Upper lobe of left lung (tissue), 4 donors: ENCODE results near the gene TAC4.

ENCODE experiments used
- POLR2A ChIP-seq, 4 donors: fragments of 450-650 bp; IDR thresholded peaks; one replicate each; pipeline ENCODE4 v1.5.1; 2016 to 2017; ENCODE audit warnings: antibody characterized with exemption in 4 of 4, mild to moderate bottlenecking in 2 of 4
- POLR2AphosphoS5 ChIP-seq, 2 donors: sonication (generic); formaldehyde crosslinking; IDR thresholded peaks; one replicate each; pipeline ENCODE4 v1.5.1; 2017; ENCODE audit warnings: antibody characterized with exemption in 2 of 2
- TF ChIP-seq, protein P1 (sequence below), 6 experiments: fragments of 450-650 bp in 4 of 6; fragments of 200-600 bp in 2 of 6; sonication (generic) in 2 of 6; IDR thresholded peaks; one replicate each; pipeline ENCODE4 v1.5.1; 2016 to 2019; ENCODE audit warnings: antibody characterized with exemption in 6 of 6

DNA sequence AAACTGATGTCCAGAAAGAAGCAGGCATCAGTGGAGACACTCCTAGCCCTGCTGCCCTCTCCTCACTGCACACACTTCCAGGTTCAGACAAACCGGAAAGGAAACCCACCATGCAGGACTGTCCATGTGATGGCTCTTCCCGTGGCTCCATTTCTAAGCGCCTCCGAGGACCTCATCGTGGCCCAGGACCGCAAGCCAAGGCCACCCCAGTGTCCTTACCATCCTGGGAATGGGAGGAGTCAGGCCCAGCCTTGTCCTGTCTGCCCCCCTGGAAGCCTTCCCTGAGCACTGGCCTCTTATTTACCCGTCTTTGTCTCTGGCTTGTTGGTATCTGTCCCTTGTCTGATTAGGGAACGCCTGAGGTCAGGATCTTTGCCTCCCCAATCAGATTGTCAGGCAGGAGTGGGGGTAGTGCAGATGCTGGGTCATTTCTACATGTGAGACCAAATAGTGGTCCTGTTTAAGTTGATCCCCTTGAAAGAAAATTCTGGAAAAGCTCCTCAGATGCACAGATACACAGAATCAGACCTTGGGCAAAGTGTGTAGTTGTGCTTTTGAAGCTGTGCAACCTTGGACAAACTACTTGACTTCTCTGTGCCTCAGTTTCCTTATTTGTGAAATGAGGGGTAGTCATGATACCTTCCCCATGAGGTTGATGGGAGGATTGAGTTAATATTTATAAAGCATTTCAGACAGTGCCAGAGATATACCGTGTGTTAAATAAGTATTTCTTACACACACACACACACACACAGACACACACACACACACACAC, 744 bp downstream of the TAC4 start:
- TF ChIP-seq, protein P1, sequence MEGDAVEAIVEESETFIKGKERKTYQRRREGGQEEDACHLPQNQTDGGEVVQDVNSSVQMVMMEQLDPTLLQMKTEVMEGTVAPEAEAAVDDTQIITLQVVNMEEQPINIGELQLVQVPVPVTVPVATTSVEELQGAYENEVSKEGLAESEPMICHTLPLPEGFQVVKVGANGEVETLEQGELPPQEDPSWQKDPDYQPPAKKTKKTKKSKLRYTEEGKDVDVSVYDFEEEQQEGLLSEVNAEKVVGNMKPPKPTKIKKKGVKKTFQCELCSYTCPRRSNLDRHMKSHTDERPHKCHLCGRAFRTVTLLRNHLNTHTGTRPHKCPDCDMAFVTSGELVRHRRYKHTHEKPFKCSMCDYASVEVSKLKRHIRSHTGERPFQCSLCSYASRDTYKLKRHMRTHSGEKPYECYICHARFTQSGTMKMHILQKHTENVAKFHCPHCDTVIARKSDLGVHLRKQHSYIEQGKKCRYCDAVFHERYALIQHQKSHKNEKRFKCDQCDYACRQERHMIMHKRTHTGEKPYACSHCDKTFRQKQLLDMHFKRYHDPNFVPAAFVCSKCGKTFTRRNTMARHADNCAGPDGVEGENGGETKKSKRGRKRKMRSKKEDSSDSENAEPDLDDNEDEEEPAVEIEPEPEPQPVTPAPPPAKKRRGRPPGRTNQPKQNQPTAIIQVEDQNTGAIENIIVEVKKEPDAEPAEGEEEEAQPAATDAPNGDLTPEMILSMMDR (IDR thresholded peaks at IDR 0.05): no peak
- TF ChIP-seq POLR2A (IDR thresholded peaks at IDR 0.05) (no peak), POLR2AphosphoS5 (IDR thresholded peaks at IDR 0.05) (no peak)
